Stimulated activated naive CD8-positive, alpha-beta T cell treated with anti-CD3 and anti-CD28 coated beads, Interleukin-15, Interleukin-2, amounts not matched to agents 100 ng/mL and 50 ng/mL, for 24 hours (primary cell): ENCODE results near the gene IGFL2.
A peak's percentile ranks its signal among the peaks of the same experiment; 100 is the strongest.
"Not testable (repeated sequence)": the region's sequence is repeated elsewhere in the genome, so short reads cannot be mapped to it uniquely, and the experiment has no call there.

ENCODE experiments used
- H3K27ac Mint-ChIP-seq: one replicate; pipeline ENCODE4 v1.8.0; 2021; ENCODE audit warnings: mild to moderate bottlenecking, mixed read lengths
- H3K27me3 Mint-ChIP-seq: one replicate; pipeline ENCODE4 v1.8.0; 2021; ENCODE audit warnings: mixed read lengths
- H3K36me3 Mint-ChIP-seq: one replicate; pipeline ENCODE4 v1.8.0; 2021; ENCODE audit warnings: low read depth, mixed read lengths
- H3K4me1 Mint-ChIP-seq: one replicate; pipeline ENCODE4 v1.8.0; 2021; ENCODE audit warnings: low read depth, mixed read lengths
- H3K4me3 Mint-ChIP-seq: one replicate; pipeline ENCODE4 v1.8.0; 2021; ENCODE audit warnings: mild to moderate bottlenecking, mixed read lengths
- H3K9me3 Mint-ChIP-seq: one replicate; pipeline ENCODE4 v1.8.0; 2021; ENCODE audit warnings: mixed read lengths

IGFL2 gene

DNA sequence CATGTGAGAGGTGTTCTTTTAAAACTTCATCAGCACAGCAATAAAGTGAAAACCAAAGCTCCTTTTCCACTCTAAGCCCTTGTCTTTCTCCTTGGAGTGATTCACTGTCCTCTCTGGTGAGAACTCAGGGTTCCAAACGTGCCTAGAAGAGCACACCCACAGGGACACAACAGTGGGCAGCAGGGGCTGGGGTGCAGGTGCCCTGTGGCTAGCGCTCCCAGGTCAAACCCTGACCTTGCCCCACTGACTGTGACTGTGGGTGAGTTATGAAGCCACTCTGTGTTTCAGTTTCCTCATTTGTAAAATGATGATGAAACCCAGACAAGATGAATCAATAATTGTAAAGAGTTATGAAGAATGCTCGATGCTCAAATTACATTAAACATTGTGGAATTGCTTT is 43.9 kb downstream of the IGFL2 start:
- peaks cover 52% of the 10 kb centered on the region for H3K27me3 Mint-ChIP-seq
- H3K4me3 Mint-ChIP-seq = no peak overlapping the region
- H3K36me3 Mint-ChIP-seq = no peaks in the 10 kb centered on the region
- no peaks in the 10 kb centered on the region for H3K9me3 Mint-ChIP-seq
- H3K27ac Mint-ChIP-seq = no peak overlapping the region
- H3K4me1 Mint-ChIP-seq = no peaks in the 10 kb centered on the region

DNA sequence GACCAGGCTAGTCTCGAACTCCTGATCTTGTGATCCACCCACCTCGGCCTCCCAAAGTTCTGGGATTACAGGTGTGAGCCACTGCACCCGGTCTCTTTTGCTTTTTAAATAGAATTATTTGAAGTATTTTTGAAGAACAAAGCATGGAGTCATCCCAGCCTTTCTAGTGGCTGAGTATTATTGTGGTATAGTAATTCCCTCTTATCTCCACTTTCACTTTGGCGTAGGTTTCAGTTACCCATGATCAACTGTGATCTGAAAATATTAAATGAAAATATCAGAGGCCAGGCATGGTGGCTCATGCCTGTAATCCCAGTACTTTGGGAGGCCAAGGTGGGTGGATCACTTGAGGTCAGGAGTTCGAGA is 44.6 kb downstream of the IGFL2 start:
- not testable (repeated sequence) for H3K27ac Mint-ChIP-seq, H3K36me3 Mint-ChIP-seq, H3K9me3 Mint-ChIP-seq, H3K4me3 Mint-ChIP-seq, H3K4me1 Mint-ChIP-seq
- H3K27me3 Mint-ChIP-seq = peaks cover 58% of the 10 kb centered on the region

DNA sequence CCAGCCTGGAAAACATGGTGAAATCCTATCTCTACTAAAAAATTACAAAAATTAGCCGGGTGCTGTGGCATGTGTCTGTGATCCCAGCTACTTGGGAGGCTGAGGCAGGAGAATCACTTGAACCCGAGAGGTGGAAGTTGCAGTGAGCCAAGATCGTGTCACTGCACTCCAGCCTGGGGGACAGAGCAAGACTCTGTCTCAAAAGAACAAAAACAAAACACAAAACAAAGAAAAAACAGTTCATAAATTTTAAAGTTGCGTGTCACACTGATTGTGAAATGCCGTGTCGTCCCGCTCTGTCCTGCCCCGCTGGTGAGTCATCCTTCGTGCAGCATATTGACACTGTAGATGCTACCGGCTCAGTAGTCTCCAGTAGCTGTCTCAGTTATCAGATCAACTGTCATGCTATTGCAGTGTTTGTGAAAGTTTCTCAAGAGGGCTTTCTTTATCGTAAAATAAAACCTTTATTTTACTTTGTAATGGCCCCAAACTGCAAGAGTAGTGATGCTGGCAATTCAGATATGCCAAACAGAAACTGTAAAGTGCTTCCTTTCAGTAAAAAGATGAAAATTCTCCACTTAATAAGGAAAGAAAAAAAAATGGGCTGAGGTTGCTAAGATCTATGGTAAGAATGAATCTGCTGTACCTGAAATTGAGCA is 45.1 kb downstream of the IGFL2 start:
- no peaks in the 10 kb centered on the region for H3K4me1 Mint-ChIP-seq
- H3K36me3 Mint-ChIP-seq = no peaks in the 10 kb centered on the region
- no peaks in the 10 kb centered on the region for H3K9me3 Mint-ChIP-seq
- no peak overlapping the region for H3K4me3 Mint-ChIP-seq
- H3K27ac Mint-ChIP-seq = no peak overlapping the region
- H3K27me3 Mint-ChIP-seq = peaks cover 55% of the 10 kb centered on the region

DNA sequence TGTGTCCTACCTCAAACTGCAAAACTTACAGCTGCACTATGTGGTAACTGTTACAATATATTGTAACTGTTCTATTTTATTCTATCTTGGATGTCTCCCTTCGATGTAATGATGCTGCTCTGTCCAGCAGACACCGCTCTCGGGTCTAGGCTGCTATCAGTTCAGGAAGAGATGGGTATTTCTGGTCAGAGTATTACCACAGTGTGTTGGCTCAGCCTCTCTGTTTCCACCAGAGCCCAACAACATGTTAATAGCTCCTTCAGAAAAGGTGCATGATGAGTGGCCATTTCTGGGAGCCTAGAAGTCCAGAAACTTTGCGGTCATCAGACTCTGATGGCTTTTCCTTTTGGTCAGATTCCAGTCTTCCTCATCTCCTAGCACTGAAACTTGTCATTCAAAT is 45.6 kb downstream of the IGFL2 start:
- Mint-ChIP-seq H3K36me3 (no peaks in the 10 kb centered on the region), H3K27me3 (peaks cover 54% of the 10 kb centered on the region), H3K27ac (no peak overlapping the region), H3K4me3 (no peak overlapping the region), H3K4me1 (no peaks in the 10 kb centered on the region), H3K9me3 (no peaks in the 10 kb centered on the region)

DNA sequence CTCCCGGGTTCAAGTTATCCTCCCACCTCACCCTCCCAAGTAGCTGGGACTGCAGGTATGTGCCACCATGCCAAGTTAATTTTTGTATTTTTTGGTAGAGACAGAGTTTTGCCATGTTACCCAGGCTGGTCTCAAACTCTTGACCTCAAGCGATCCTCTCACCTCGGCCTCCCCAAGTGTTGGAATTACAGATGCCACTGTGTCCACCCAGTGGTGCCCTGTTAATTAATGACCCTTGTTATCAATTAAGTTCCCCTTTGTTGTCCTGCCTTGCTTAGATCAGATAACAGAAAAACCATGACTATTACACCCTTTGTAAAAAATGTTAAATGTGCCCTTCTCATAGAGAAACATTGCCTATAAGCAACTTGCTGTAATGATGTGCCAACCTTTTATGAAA is 47.1 kb downstream of the IGFL2 start:
- Mint-ChIP-seq H3K9me3 (no peaks in the 10 kb centered on the region), H3K27me3 (peaks cover 46% of the 10 kb centered on the region), H3K27ac (no peak overlapping the region), H3K4me3 (no peak overlapping the region), H3K36me3 (no peaks in the 10 kb centered on the region), H3K4me1 (no peaks in the 10 kb centered on the region)

DNA sequence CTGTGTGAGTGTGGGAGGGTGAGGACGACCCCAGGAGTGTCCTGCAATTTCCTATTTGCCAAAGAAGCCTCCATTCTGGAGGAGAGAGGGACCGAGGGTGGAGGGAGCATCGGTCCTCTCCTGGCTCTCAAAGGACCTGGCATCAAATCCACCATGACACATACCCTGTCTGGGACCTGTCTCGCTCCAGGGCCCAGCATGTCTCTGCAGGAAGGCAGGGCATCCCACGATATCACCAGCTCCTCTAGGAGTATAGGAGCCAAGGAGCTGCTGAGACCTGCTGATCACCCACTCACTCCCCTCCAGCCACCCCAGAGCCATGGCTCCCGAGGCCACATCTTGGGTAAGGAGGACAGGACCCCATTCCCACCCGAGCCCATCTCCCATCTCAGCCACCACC is 47.9 kb downstream of the IGFL2 start:
- not testable (repeated sequence) for H3K4me3 Mint-ChIP-seq, H3K36me3 Mint-ChIP-seq, H3K27ac Mint-ChIP-seq, H3K4me1 Mint-ChIP-seq, H3K9me3 Mint-ChIP-seq
- peaks cover 42% of the 10 kb centered on the region for H3K27me3 Mint-ChIP-seq

DNA sequence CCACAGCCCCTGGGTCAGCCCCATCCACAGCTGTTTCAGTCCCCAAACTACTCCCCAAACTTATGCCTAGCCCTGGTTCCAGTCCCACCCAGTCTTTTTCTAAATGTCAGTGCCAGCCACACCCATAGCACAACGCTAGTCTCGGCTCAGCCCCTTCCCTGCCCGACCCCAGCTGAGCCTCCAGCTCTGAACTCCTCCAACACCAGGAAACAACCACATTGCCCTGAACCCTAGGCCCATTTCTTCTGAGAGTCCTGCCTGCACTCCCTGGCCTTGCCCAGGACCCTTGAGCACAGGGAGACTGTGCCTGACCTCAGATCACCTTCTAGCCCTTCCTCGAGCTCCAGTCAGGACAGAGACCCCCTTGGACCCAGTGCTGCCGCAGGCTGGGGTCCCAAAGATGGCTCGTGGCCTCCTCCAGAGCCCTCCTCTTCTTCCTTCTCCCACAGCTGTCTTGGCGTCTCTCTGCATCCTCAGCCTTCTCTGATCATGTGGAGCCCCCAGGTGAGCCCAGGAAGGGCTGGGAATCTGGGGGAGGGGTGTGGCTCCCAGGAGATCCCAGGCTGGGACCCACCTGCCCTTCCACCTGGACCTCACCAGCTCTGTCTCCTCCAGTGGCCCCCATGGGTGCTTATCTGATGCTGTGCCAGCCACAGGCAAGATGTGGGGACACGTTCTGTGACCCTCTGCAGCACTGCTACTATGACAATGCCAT is 48.5 kb downstream of the IGFL2 start:
- H3K27me3 Mint-ChIP-seq = peaks cover 40% of the 10 kb centered on the region
- no peaks in the 10 kb centered on the region for H3K36me3 Mint-ChIP-seq
- no peaks in the 10 kb centered on the region for H3K9me3 Mint-ChIP-seq
- H3K4me3 Mint-ChIP-seq = no peak overlapping the region
- no peaks in the 10 kb centered on the region for H3K4me1 Mint-ChIP-seq
- H3K27ac Mint-ChIP-seq = no peak overlapping the region

DNA sequence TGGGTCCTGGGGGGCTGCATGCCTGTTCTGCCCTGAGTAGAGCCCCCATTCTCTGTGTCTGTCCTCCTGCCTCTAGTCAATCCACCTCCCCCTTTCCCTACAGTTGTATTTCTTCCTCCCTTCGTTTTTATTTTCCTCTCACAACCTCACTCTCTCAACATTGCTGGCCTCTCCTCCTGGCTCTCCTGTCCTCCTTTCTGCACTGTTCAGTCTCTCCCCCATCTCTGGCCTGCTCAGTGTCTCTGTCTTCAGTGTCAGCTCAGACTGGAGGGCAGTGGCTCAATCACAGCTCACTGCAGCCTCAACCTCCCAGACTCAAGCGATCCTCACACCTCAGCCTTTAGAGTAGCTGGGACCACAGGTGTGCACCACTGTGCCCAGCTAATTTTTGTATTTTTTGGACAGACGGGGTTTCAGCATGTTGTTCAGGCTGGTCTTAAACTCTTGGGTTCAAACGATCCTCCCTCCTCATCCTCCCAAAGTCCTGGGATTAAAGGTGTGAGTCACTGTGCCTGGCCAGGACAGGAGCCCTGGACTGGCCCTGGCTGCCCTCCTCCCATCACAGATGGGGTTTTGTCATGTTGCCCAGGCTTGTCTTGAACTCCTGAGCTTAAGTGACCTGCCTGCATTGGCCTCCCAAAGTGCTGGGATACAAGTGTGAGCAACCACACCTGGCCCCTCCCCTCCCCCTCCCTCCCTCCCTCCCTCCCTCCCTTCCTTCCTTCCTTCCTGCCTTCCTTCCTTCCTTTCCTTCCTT is 49.5 kb downstream of the IGFL2 start:
- Mint-ChIP-seq H3K4me3 (no peak overlapping the region), H3K27ac (no peak overlapping the region), H3K27me3 (peaks cover 40% of the 10 kb centered on the region)

DNA sequence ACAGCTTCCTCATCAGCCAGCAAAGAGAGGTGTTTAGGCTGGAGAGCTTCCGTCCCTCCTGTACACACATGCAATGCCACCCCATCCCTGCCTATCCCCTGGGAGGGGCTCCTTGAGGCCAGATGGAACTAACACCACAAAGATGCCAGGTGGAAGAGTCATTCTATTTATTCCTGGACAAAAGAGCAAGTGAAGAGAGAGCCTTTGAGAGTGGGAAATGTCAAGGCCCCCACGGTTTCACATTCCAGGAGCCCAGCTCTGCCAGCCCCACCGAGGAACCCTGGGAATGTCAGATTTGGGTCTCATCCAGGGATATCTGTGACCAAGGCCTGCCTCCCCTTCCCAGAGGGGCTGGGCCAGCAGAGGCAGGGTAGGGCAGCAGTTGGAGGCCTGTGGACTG is 50.7 kb downstream of the IGFL2 start:
- H3K4me3 Mint-ChIP-seq = no peak overlapping the region
- H3K27me3 Mint-ChIP-seq = peaks cover 47% of the 10 kb centered on the region
- no peaks in the 10 kb centered on the region for H3K4me1 Mint-ChIP-seq

More for the DNA sequence above, 49.5 kb downstream of the IGFL2 start:
- Mint-ChIP-seq H3K4me1 (no peaks in the 10 kb centered on the region), H3K9me3 (no peaks in the 10 kb centered on the region), H3K36me3 (no peaks in the 10 kb centered on the region)

DNA sequence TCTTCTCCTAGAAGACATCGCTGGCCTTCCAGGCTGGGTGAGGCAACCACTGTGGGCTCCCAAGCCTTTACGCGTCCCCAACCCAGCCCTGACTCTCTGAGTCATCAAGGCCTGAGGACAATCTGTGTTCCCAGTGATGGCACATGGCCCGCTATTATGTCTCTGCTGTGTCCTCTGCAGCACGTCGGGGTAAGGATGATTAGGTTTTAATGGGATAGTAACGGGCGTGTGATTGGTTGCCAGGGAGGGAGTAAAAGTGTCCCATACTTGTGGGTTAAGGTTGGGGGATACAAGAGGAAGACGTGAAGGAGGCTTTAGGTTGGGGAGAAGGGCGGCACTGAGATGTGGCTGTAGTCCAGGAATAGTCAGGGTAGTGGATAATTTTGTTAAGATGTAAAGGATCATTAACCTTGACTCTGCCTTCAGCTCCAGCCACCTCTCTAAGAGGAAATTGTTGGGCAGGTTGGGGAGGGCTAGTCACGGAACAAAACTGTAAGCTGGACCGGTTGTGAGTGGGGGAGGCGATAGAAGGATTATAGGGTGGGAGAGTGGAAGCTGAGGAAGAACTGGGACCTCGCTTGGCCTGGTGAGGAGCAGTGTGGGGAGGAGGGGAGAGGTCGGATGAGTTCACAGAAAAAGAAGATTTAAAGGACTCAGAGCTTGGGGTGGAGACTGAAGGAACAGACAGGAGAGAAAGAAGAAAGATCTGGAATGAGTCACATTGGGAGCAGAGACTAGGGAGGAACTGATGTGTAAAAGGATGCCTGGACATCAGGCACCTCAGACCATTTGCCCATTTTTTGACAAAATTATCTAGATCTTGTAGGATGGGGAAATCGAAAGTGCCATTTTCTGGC is 53.6 kb downstream of the IGFL2 start:
- Mint-ChIP-seq H3K27ac (peak overlapping the region; percentile 5), H3K36me3 (no peaks in the 10 kb centered on the region), H3K27me3 (peaks cover 39% of the 10 kb centered on the region)

More for the DNA sequence above, 50.7 kb downstream of the IGFL2 start:
- Mint-ChIP-seq H3K27ac (no peak overlapping the region), H3K9me3 (no peaks in the 10 kb centered on the region), H3K36me3 (no peaks in the 10 kb centered on the region)

DNA sequence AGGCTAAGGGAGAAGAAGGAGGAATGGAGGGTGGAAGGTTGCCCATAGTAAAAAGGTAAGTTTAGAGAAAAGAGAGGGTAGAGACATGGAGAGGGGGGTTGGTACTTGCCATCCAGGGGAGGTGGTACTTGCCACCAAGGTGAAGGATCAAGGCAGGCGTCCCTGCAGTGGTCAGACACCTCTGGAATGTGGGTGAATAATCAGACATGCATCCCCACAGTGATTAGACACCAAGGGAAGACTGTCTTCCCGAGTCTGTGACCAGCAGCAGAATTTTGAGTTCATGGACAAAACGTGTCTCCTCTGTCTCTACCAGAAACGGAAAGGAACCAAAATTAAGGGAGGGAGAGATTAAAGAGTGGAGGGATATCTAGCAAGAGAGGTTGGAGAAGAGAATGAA is 54.4 kb downstream of the IGFL2 start:
- no peak overlapping the region for H3K4me3 Mint-ChIP-seq
- no peaks in the 10 kb centered on the region for H3K36me3 Mint-ChIP-seq
- no peak overlapping the region for H3K27ac Mint-ChIP-seq
- H3K27me3 Mint-ChIP-seq = peaks cover 35% of the 10 kb centered on the region
- H3K4me1 Mint-ChIP-seq = no peaks in the 10 kb centered on the region
- no peaks in the 10 kb centered on the region for H3K9me3 Mint-ChIP-seq

More for the DNA sequence above, 53.6 kb downstream of the IGFL2 start:
- Mint-ChIP-seq H3K4me1 (no peaks in the 10 kb centered on the region), H3K9me3 (no peaks in the 10 kb centered on the region), H3K4me3 (no peak overlapping the region)

DNA sequence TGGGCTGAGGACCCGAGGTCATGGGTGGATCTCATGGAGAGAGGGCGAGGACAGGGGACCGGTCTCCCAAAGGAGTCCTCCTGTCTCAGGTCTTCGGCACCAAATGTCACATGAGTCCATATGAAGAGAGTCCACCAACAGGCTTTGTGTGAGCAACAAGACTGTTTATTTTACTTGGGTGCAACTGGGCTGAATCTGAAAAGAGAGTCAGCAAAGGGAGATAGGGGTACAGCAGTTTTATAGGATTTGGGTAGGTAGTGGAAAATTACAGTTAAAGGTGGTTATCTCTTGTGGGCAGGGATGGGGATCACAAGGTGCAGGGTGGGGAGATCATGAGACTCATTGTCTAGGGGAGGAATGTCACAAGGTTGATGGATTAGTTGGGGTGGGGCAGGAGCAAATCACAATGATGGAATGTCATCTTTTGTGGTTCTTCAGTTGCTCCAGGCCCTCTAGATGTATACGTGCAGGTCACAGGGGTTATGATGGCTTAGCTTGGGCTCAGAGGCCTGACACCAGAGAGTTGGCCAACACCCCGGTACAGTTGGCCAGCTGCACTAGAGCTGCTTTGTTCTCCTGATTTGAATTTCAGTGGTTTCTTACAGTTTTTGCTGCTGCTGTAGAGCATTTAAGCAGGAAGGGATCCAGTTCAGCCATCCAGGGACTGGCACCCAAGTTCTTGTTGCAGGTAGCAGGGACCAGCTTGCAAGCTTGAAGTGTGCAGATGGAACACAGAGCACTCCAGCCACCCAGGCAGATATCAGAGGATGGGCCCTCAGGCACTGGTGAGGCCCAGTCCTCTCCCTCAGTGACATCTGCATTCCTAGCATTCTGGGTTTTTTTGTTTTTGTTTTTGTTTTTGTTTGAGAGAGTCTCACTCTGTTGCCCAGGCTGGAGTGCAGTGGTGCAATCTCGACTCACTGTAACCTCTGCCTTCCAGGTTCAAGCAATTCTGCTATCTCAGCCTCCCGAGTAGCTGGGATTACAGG is 55.1 kb downstream of the IGFL2 start:
- Mint-ChIP-seq H3K27ac (no peak overlapping the region), H3K4me3 (no peak overlapping the region), H3K9me3 (no peaks in the 10 kb centered on the region), H3K36me3 (no peaks in the 10 kb centered on the region), H3K4me1 (no peaks in the 10 kb centered on the region), H3K27me3 (peaks cover 35% of the 10 kb centered on the region)

DNA sequence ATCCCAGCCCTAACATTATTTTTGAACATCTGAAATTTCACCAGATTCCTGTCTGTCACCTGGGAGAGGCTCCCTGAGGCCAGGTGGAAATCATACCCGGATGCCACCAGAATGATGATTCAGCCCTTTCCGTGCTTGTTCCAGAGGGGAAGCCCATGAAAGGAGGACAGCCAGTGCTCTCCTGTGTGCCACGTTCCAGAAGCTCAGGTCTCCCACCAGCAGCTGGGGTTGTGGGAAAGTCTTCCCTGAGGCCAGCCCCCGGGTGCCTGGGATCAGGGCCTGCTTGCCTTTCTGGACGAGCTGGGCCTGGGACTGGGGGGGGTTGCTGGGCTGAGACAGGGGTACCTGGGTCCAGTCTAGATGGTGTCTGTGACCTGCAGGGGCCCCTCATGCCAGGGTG is 56.0 kb downstream of the IGFL2 start:
- Mint-ChIP-seq H3K27ac (no peak overlapping the region), H3K27me3 (peaks cover 38% of the 10 kb centered on the region), H3K4me3 (no peak overlapping the region), H3K36me3 (no peaks in the 10 kb centered on the region), H3K4me1 (peaks cover under 1% of the 10 kb centered on the region), H3K9me3 (no peaks in the 10 kb centered on the region)
